ENCODE results near the gene MYH15.

- TF ChIP-seq POLR2AphosphoS5 (IDR thresholded peaks at IDR 0.05; ENCODE audit: low read depth, low read length) = no peak
- TF ChIP-seq CTCF (IDR thresholded peaks at IDR 0.05) = no peak
- TF ChIP-seq REST (IDR thresholded peaks at IDR 0.05; ENCODE audit: insufficient read depth in 1 of 2, low read depth in 2 of 2, low read length in 1 of 2) = no peak
Measured at GRCh38 chr3:108432431-108432830, 78.0 kb downstream of the MYH15 start.
